ENCODE measurements around the gene HIGD1A.

The HIGD1A gene

GRCh38 chr3:42749025-42749752 lies 55.1 kb downstream of the HIGD1A start:
- no peak for TF ChIP-seq ZNF274 (IDR thresholded peaks at IDR 0.05; ENCODE audit: low read depth, low read length)
- no peak overlapping the region for H3K4me3 ChIP-seq (ENCODE audit: low read length)

GRCh38 chr3:42747581-42747980 lies 56.7 kb downstream of the HIGD1A start:
- no peak for TF ChIP-seq ZNF274 (IDR thresholded peaks at IDR 0.05; ENCODE audit: low read depth, low read length)
- no peak overlapping the region for H3K4me3 ChIP-seq (ENCODE audit: low read length)

- H3K4me3 ChIP-seq (ENCODE audit: low read length): no peak overlapping the region
- no peak for TF ChIP-seq ZNF274 (IDR thresholded peaks at IDR 0.05; ENCODE audit: low read depth, low read length)
Observed at GRCh38 chr3:42746455-42747450, 57.5 kb downstream of the HIGD1A start.

GRCh38 chr3:42745776-42746454 lies 58.4 kb downstream of the HIGD1A start:
- no peak for TF ChIP-seq ZNF274 (IDR thresholded peaks at IDR 0.05; ENCODE audit: low read depth, low read length)
- no peak overlapping the region for H3K4me3 ChIP-seq (ENCODE audit: low read length)

- no peak overlapping the region for H3K4me3 ChIP-seq (ENCODE audit: low read length)
- TF ChIP-seq ZNF274 (IDR thresholded peaks at IDR 0.05; ENCODE audit: low read depth, low read length): no peak
Observed at GRCh38 chr3:42745291-42745745, 59.0 kb downstream of the HIGD1A start.

- no peak for TF ChIP-seq ZNF274 (IDR thresholded peaks at IDR 0.05; ENCODE audit: low read depth, low read length)
- H3K4me3 ChIP-seq (ENCODE audit: low read length): no peak overlapping the region
Observed at GRCh38 chr3:42743204-42743995, 60.9 kb downstream of the HIGD1A start.

GRCh38 chr3:42742688-42743087 lies 61.6 kb downstream of the HIGD1A start:
- TF ChIP-seq ZNF274 (IDR thresholded peaks at IDR 0.05; ENCODE audit: low read depth, low read length): no peak
- H3K4me3 ChIP-seq (ENCODE audit: low read length): no peak overlapping the region

GRCh38 chr3:42742259-42742658 lies 62.0 kb downstream of the HIGD1A start:
- H3K4me3 ChIP-seq (ENCODE audit: low read length): no peak overlapping the region
- TF ChIP-seq ZNF274 (IDR thresholded peaks at IDR 0.05; ENCODE audit: low read depth, low read length): no peak

- TF ChIP-seq ZNF274 (IDR thresholded peaks at IDR 0.05; ENCODE audit: low read depth, low read length): no peak
Observed at GRCh38 chr3:42741796-42742195, 62.5 kb downstream of the HIGD1A start.

GRCh38 chr3:42739401-42740158 lies 64.7 kb downstream of the HIGD1A start:
- TF ChIP-seq ZNF274 (IDR thresholded peaks at IDR 0.05; ENCODE audit: low read depth, low read length): no peak
- no peak overlapping the region for H3K4me3 ChIP-seq (ENCODE audit: low read length)

More at GRCh38 chr3:42741796-42742195, 62.5 kb downstream of the HIGD1A start:
- H3K4me3 ChIP-seq (ENCODE audit: low read length): no peak overlapping the region

GRCh38 chr3:42736531-42736930 lies 67.8 kb downstream of the HIGD1A start:
- H3K4me3 ChIP-seq (ENCODE audit: low read length): no peak overlapping the region
- TF ChIP-seq ZNF274 (IDR thresholded peaks at IDR 0.05; ENCODE audit: low read depth, low read length): no peak

- TF ChIP-seq ZNF274 (IDR thresholded peaks at IDR 0.05; ENCODE audit: low read depth, low read length): no peak
- H3K4me3 ChIP-seq (ENCODE audit: low read length): no peak overlapping the region
Observed at GRCh38 chr3:42736081-42736480, 68.2 kb downstream of the HIGD1A start.

GRCh38 chr3:42735615-42736014 lies 68.7 kb downstream of the HIGD1A start:
- H3K4me3 ChIP-seq (ENCODE audit: low read length): no peak overlapping the region
- TF ChIP-seq ZNF274 (IDR thresholded peaks at IDR 0.05; ENCODE audit: low read depth, low read length): no peak

All from GM08714 (cell line).